ENCODE results near the gene IFITM5. TPM values are rescaled to one million over a fixed set of nuclear protein-coding genes. Genes with fewer than 3 reads are reported as not detected.
"Not testable (repeated sequence)": the region's sequence is repeated elsewhere in the genome, so short reads cannot be mapped to it uniquely, and the experiment has no call there.

Gene IFITM5
- total and polyA plus RNA-seq, 9 of the 15 experiments (the other 6 are each of a cell fraction or from before 2014, with no cell fraction given), result 0.19 TPM; not detected in 8

- Histone ChIP-seq H3K4me2 (ENCODE audit: insufficient read depth, low read length) (peak overlapping the region; percentile 85), H3K4me1 (replicated peaks in 1 of 2; ENCODE audit: control insufficient read depth in 2 of 2, insufficient read depth in 2 of 2, low read length in 2 of 2) (peaks cover 18 to 83% of the 10 kb centered on the region in 2 experiments; a peak in 4 of 5 replicates), H3K9ac (ENCODE audit: insufficient read depth in 1 of 2, low read depth in 2 of 2, low read length in 2 of 2) (peak overlapping the region; percentile 87 to 99), H3K27ac (ENCODE audit: extremely low read depth, low read depth, low read length) (peak overlapping the region; percentile 85), H3K4me3 (peak overlapping the region; percentile 58), H3K36me3 (ENCODE audit: control insufficient read depth, insufficient read depth, low read length) (peaks cover 26% of the 10 kb centered on the region; the same call in 1 of the 3 replicates), H3K79me2 (ENCODE audit: control insufficient read depth, insufficient read depth, low read length) (peaks cover 37% of the 10 kb centered on the region), H2AFZ (ENCODE audit: low read depth, low read length) (0 out of 2 replicates have a peak overlapping the region, but pooled peaks have one; percentile 16)
- H3K9me3 ChIP-seq (replicated peaks; ENCODE audit: control insufficient read depth, insufficient read depth, low read depth, low read length); H3K9me1 ChIP-seq (ENCODE audit: control insufficient read depth, insufficient read depth, low read length); CTCF ChIA-PET (ENCODE audit: low intra/inter-chr PET ratio); H3K27me3 ChIP-seq (ENCODE audit: control insufficient read depth in 2 of 2, insufficient read depth in 2 of 2, low read length in 2 of 2); ATAC-seq; intact Hi-C loops (cut with micrococcal nuclease); BruUV-seq (replicated peaks); in situ Hi-C loops (cut with MboI); H4K20me1 ChIP-seq (replicated peaks; ENCODE audit: control insufficient read depth, insufficient read depth, low read length); TF ChIP-seq JUND (IDR thresholded peaks at IDR 0.05; ENCODE audit: borderline replicate concordance, low read depth, low read length): not testable (repeated sequence)
- DNase-seq (ENCODE audit: extremely low read depth in 1 of 4, low spot score in 3 of 4) (peak in 3 of 4 experiments; percentile 34 to 46 (median 43)), FAIRE-seq (peak; percentile 40)
- TF ChIP-seq VEZF1 (CRISPR knock-in tag; IDR thresholded peaks at IDR 0.05) (0 out of 2 replicates have a peak, but pooled peaks have one; percentile 23), ZBTB7A (IDR thresholded peaks at IDR 0.05; ENCODE audit: borderline replicate concordance, control insufficient read depth, low read depth, low read length) (peak; percentile 35; the same call in 1 of the 2 replicates), JUND (tag; IDR thresholded peaks at IDR 0.05; ENCODE audit: borderline replicate concordance, low read depth, low read length) (peak; percentile 21; the same call in 1 of the 3 replicates)
- 53% methylated on average over 23 of the region's 27 CpGs for WGBS (ENCODE audit: insufficient coverage, low coverage, missing lambda C conversion rate)
- POLR2A ChIA-PET, result interaction anchor here (0.6 to 1.4 kb wide), 5 partner anchors 9 to 258 kb away, joined by 3 to 4 read pairs (median 3); partner anchors contain the start of gene NLRP6
These were observed 12.1 kb downstream of the IFITM5 start for GRCh38 chr11:286977-287820.

All from K562 (cell line).